RWPE2 (cell line): ENCODE results near the gene C1orf53.
"Not testable (repeated sequence)": the region's sequence is repeated elsewhere in the genome, so short reads cannot be mapped to it uniquely, and the experiment has no call there.

ENCODE experiments used
- ATAC-seq: fragments of 200-7000 bp; cut with Tn5 transposase; 3 replicates; pipeline ENCODE4 v1.9.1; 2021; ENCODE audit warnings: low read depth
- DNase-seq: peaks from one replicate; pipeline ENCODE4 v3.0.0-alpha.2; 2020; ENCODE audit warnings: low spot score
- H3K27ac ChIP-seq: fragments of 450-650 bp; 2 replicates; pipeline ENCODE4 v1.5.1; 2017; ENCODE audit warnings: mild to moderate bottlenecking; ENCODE audit not compliant: poor library complexity, severe bottlenecking
- H3K27me3 ChIP-seq: fragments of 250-450 bp; sonication (Bioruptor Pico); 2 replicates; pipeline ENCODE4 v1.5.1; 2021; ENCODE audit warnings: mild to moderate bottlenecking, moderate library complexity; ENCODE audit not compliant: insufficient read depth, poor library complexity, severe bottlenecking
- H3K36me3 ChIP-seq: fragments of 250-450 bp; sonication (Bioruptor Pico); 2 replicates; pipeline ENCODE4 v1.5.1; 2020; ENCODE audit warnings: low read depth, mild to moderate bottlenecking, moderate library complexity
- H3K4me1 ChIP-seq: fragments of 250-450 bp; sonication (Bioruptor Pico); 2 replicates; pipeline ENCODE4 v1.5.1; 2021; ENCODE audit warnings: mild to moderate bottlenecking, moderate library complexity; ENCODE audit not compliant: insufficient read depth, poor library complexity, severe bottlenecking
- H3K4me3 ChIP-seq: fragments of 250-450 bp; sonication (Bioruptor Pico); 2 replicates; pipeline ENCODE4 v1.5.1; 2021; ENCODE audit warnings: mild to moderate bottlenecking, moderate library complexity; ENCODE audit not compliant: severe bottlenecking
- H3K9me3 ChIP-seq: fragments of 250-450 bp; sonication (Bioruptor Pico); 2 replicates; pipeline ENCODE4 v1.5.1; 2021; ENCODE audit warnings: mild to moderate bottlenecking, moderate library complexity; ENCODE audit not compliant: severe bottlenecking
- TF ChIP-seq, protein P1 (sequence below): fragments of 450-650 bp; IDR thresholded peaks from one replicate; pipeline ENCODE4 v1.5.1; 2017; ENCODE audit warnings: mild to moderate bottlenecking, moderate library complexity; ENCODE audit not compliant: poor library complexity, severe bottlenecking

C1orf53 gene

GRCh38 chr1:197862671-197863070 is 39.8 kb upstream of the C1orf53 start:
- no peaks in the 10 kb centered on the region for H3K36me3 ChIP-seq
- no peak for DNase-seq
- ATAC-seq: peak; percentile 36; the same call in 2 of the 3 replicates

DNA sequence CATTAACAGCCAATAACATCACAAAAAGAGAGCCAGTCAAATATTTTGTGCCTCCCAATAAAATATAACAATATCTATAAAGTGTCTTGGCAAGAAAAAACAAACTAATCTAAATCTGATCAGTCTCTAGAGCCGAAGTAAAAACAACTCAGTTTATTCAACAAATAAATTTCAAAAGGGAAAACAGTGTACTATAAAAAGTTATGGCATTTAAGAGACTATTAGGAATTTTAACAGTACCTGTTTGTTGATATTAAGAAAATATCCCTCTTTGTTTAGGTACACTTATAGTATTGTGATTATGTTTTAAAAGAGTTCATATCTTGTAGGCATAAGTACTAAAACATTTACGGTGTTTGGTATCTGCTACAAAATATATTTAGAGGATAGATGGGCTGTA is 36.6 kb upstream of the C1orf53 start:
- DNase-seq (no peak), ATAC-seq (no peak)
- Histone ChIP-seq H3K36me3 (no peaks in the 10 kb centered on the region), H3K4me1 (no peaks in the 10 kb centered on the region), H3K27ac (no peak overlapping the region), H3K4me3 (no peak overlapping the region), H3K27me3 (no peaks in the 10 kb centered on the region), H3K9me3 (no peaks in the 10 kb centered on the region)
- TF ChIP-seq, protein P1, sequence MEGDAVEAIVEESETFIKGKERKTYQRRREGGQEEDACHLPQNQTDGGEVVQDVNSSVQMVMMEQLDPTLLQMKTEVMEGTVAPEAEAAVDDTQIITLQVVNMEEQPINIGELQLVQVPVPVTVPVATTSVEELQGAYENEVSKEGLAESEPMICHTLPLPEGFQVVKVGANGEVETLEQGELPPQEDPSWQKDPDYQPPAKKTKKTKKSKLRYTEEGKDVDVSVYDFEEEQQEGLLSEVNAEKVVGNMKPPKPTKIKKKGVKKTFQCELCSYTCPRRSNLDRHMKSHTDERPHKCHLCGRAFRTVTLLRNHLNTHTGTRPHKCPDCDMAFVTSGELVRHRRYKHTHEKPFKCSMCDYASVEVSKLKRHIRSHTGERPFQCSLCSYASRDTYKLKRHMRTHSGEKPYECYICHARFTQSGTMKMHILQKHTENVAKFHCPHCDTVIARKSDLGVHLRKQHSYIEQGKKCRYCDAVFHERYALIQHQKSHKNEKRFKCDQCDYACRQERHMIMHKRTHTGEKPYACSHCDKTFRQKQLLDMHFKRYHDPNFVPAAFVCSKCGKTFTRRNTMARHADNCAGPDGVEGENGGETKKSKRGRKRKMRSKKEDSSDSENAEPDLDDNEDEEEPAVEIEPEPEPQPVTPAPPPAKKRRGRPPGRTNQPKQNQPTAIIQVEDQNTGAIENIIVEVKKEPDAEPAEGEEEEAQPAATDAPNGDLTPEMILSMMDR: no peak

More at GRCh38 chr1:197862671-197863070, 39.8 kb upstream of the C1orf53 start:
- H3K4me1 ChIP-seq: no peaks in the 10 kb centered on the region
- H3K4me3 ChIP-seq: no peak overlapping the region
- H3K27ac ChIP-seq: no peak overlapping the region
- no peaks in the 10 kb centered on the region for H3K27me3 ChIP-seq
- TF ChIP-seq, protein P1: no peak
- no peaks in the 10 kb centered on the region for H3K9me3 ChIP-seq

DNA sequence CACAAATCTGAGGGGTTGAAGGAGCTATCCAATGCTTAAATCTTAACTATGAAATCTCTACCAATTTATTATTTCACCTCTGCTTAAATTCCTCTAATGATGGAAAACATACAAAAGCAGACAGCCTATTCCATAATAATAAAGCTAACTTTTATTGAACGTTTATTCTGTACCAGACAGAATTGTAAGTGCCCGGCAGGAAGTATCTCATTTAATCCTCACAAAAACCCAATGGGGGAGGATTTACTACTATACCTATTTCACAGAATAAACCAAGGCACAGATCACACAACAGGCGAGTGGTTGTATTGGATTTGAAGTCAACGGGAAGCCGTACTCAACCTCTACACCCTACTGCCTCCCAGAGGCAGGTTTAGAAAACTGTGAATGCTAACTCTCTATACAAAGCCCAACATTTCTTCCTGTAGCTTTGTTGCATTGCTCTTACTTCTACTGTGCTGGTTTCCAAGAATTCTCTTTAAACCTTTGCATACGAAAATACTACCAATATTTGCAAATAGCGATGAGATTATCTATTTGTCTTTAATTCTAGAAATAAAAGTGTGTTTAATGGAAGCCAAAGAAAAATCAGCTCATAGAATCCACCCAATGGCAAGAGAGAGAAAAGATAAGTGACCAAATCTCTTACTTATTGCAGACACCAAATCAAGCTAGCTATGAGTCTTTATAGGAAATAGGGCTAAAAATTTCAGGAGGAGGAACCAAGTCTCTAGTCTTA is 33.5 kb upstream of the C1orf53 start:
- DNase-seq (no peak), ATAC-seq (peak; percentile 91)
- no peaks in the 10 kb centered on the region for H3K9me3 ChIP-seq
- TF ChIP-seq, protein P1: peak; percentile 88
- H3K27ac ChIP-seq: no peak overlapping the region
- H3K4me1 ChIP-seq: no peaks in the 10 kb centered on the region
- H3K36me3 ChIP-seq: no peaks in the 10 kb centered on the region
- no peak overlapping the region for H3K4me3 ChIP-seq
- no peaks in the 10 kb centered on the region for H3K27me3 ChIP-seq

DNA sequence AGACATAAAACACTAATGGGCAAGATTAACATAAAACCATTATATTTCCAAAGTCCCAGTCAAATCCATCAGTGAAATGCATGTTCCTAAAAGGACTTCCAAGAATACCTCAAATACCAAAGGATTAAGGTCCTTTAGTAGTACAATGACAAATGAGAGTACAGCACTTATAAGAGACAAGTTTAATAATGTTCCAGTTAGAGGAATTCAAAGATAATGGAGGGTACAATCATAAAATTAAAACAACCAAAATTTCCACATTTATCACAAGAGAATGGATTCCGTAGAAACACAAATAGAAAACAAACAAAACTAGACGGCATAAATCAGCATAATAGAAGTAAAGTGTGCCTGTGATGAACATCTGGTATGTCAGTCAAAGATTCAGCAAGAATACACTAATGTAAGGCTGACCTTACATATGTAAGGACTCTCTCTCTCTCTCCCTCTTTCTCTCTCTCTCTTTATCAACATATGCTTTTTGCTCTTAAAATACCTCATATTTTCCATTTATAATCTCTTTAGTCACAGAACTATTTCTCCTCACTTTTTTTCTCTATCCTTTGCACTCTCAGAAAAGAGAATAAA is 32.8 kb upstream of the C1orf53 start:
- DNase-seq (no peak), ATAC-seq (no peak)
- no peaks in the 10 kb centered on the region for H3K27me3 ChIP-seq
- no peaks in the 10 kb centered on the region for H3K4me1 ChIP-seq
- no peaks in the 10 kb centered on the region for H3K9me3 ChIP-seq
- no peaks in the 10 kb centered on the region for H3K36me3 ChIP-seq
- H3K27ac ChIP-seq: no peak overlapping the region
- H3K4me3 ChIP-seq: no peak overlapping the region
- TF ChIP-seq, protein P1: no peak

GRCh38 chr1:197876894-197877293 is 25.5 kb upstream of the C1orf53 start:
- ATAC-seq (no peak), DNase-seq (no peak)
- H3K4me3 ChIP-seq: no peak overlapping the region
- H3K27ac ChIP-seq: no peak overlapping the region
- peaks cover 5% of the 10 kb centered on the region for H3K9me3 ChIP-seq
- TF ChIP-seq, protein P1: no peak
- no peaks in the 10 kb centered on the region for H3K27me3 ChIP-seq
- no peaks in the 10 kb centered on the region for H3K4me1 ChIP-seq
- H3K36me3 ChIP-seq: no peaks in the 10 kb centered on the region

- DNase-seq, H3K9me3 ChIP-seq, H3K27ac ChIP-seq, H3K4me1 ChIP-seq, H3K27me3 ChIP-seq, H3K4me3 ChIP-seq, H3K36me3 ChIP-seq, ATAC-seq: not testable (repeated sequence)
These were observed 22.0 kb upstream of the C1orf53 start for GRCh38 chr1:197880385-197880784.

- DNase-seq, ATAC-seq: not testable (repeated sequence)
These were observed 20.2 kb upstream of the C1orf53 start for GRCh38 chr1:197882241-197882640.

More at GRCh38 chr1:197882241-197882640, 20.2 kb upstream of the C1orf53 start:
- not testable (repeated sequence) for H3K27me3 ChIP-seq, H3K4me3 ChIP-seq, H3K36me3 ChIP-seq, H3K4me1 ChIP-seq, H3K27ac ChIP-seq, H3K9me3 ChIP-seq
